ENCODE results near the gene ABL2.

GRCh38 chr1:179234863-179235262, 5.4 kb upstream of the ABL2 start:
- TF ChIP-seq, protein P1, sequence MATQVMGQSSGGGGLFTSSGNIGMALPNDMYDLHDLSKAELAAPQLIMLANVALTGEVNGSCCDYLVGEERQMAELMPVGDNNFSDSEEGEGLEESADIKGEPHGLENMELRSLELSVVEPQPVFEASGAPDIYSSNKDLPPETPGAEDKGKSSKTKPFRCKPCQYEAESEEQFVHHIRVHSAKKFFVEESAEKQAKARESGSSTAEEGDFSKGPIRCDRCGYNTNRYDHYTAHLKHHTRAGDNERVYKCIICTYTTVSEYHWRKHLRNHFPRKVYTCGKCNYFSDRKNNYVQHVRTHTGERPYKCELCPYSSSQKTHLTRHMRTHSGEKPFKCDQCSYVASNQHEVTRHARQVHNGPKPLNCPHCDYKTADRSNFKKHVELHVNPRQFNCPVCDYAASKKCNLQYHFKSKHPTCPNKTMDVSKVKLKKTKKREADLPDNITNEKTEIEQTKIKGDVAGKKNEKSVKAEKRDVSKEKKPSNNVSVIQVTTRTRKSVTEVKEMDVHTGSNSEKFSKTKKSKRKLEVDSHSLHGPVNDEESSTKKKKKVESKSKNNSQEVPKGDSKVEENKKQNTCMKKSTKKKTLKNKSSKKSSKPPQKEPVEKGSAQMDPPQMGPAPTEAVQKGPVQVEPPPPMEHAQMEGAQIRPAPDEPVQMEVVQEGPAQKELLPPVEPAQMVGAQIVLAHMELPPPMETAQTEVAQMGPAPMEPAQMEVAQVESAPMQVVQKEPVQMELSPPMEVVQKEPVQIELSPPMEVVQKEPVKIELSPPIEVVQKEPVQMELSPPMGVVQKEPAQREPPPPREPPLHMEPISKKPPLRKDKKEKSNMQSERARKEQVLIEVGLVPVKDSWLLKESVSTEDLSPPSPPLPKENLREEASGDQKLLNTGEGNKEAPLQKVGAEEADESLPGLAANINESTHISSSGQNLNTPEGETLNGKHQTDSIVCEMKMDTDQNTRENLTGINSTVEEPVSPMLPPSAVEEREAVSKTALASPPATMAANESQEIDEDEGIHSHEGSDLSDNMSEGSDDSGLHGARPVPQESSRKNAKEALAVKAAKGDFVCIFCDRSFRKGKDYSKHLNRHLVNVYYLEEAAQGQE (IDR thresholded peaks at IDR 0.05; ENCODE audit: insufficient read depth in 1 of 2, low read depth in 2 of 2, low read length in 1 of 2), result no peak
- TF ChIP-seq, protein P2, sequence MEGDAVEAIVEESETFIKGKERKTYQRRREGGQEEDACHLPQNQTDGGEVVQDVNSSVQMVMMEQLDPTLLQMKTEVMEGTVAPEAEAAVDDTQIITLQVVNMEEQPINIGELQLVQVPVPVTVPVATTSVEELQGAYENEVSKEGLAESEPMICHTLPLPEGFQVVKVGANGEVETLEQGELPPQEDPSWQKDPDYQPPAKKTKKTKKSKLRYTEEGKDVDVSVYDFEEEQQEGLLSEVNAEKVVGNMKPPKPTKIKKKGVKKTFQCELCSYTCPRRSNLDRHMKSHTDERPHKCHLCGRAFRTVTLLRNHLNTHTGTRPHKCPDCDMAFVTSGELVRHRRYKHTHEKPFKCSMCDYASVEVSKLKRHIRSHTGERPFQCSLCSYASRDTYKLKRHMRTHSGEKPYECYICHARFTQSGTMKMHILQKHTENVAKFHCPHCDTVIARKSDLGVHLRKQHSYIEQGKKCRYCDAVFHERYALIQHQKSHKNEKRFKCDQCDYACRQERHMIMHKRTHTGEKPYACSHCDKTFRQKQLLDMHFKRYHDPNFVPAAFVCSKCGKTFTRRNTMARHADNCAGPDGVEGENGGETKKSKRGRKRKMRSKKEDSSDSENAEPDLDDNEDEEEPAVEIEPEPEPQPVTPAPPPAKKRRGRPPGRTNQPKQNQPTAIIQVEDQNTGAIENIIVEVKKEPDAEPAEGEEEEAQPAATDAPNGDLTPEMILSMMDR (IDR thresholded peaks at IDR 0.05), result no peak
- no peak for TF ChIP-seq TCF7L2 (IDR thresholded peaks at IDR 0.05; ENCODE audit: low read depth, low read length)
- TF ChIP-seq SIN3A (IDR thresholded peaks at IDR 0.05; ENCODE audit: borderline replicate concordance, insufficient read depth, low read depth, low read length), result no peak

Data from Panc1 (cell line).